Measurements from ENCODE around the gene GPR33. TPM values are rescaled to one million over a fixed set of nuclear protein-coding genes. Genes with fewer than 3 reads are reported as not detected.

Gene GPR33
- total RNA-seq, 4 donors from 2014 or later: not detected

GRCh38 chr14:31461545-31461944 is 26.3 kb downstream of the GPR33 start:
- Histone ChIP-seq H3K4me3 (no peak overlapping the region), H3K27me3 (no peaks in the 10 kb centered on the region), H3K27ac (no peak overlapping the region), H3K36me3 (no peaks in the 10 kb centered on the region), H3K4me1 (peaks cover 0 to under 1% (median 0%) of the 10 kb centered on the region in 4 donors), H3K9me3 (no peaks in the 10 kb centered on the region)
- DNase-seq: no peak
- no peak for TF ChIP-seq POLR2A (IDR thresholded peaks at IDR 0.05)
- TF ChIP-seq, protein P1, sequence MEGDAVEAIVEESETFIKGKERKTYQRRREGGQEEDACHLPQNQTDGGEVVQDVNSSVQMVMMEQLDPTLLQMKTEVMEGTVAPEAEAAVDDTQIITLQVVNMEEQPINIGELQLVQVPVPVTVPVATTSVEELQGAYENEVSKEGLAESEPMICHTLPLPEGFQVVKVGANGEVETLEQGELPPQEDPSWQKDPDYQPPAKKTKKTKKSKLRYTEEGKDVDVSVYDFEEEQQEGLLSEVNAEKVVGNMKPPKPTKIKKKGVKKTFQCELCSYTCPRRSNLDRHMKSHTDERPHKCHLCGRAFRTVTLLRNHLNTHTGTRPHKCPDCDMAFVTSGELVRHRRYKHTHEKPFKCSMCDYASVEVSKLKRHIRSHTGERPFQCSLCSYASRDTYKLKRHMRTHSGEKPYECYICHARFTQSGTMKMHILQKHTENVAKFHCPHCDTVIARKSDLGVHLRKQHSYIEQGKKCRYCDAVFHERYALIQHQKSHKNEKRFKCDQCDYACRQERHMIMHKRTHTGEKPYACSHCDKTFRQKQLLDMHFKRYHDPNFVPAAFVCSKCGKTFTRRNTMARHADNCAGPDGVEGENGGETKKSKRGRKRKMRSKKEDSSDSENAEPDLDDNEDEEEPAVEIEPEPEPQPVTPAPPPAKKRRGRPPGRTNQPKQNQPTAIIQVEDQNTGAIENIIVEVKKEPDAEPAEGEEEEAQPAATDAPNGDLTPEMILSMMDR (IDR thresholded peaks at IDR 0.05): no peak

- no peak for DNase-seq
- H3K9me3 ChIP-seq: no peaks in the 10 kb centered on the region
- no peaks in the 10 kb centered on the region for H3K27me3 ChIP-seq
- H3K27ac ChIP-seq: peak overlapping the region; percentile 76 to 89 (median 86)
- no peaks in the 10 kb centered on the region for H3K36me3 ChIP-seq
- TF ChIP-seq, protein P1 (IDR thresholded peaks at IDR 0.05): no peak
- no peak for TF ChIP-seq POLR2A (IDR thresholded peaks at IDR 0.05)
- peak overlapping the region; percentile 69 to 77 (median 74) for H3K4me3 ChIP-seq
- peaks cover 0 to 5% (median 2%) of the 10 kb centered on the region in 4 donors for H3K4me1 ChIP-seq
These were observed 29.9 kb downstream of the GPR33 start for GRCh38 chr14:31457665-31458659.

- Histone ChIP-seq H3K4me1 (peaks cover 0 to 5% (median 2%) of the 10 kb centered on the region in 4 donors), H3K9me3 (no peaks in the 10 kb centered on the region), H3K4me3 (peak within 1 kb of the TSS; percentile 69 to 77 (median 74)), H3K27me3 (no peaks in the 10 kb centered on the region), H3K36me3 (peaks cover 0 to under 1% (median 0%) of the 10 kb centered on the region in 3 donors), H3K27ac (peak within 1 kb of the TSS; percentile 76 to 89 (median 86))
- TF ChIP-seq, protein P1 (IDR thresholded peaks at IDR 0.05): no peak
- TF ChIP-seq POLR2A (IDR thresholded peaks at IDR 0.05): peak; percentile 53 to 73
- peak; percentile 92 to 97 (median 96) for DNase-seq
These were observed 30.8 kb downstream of the GPR33 start, which contains the start of gene DTD2 for GRCh38 chr14:31456841-31457664. TSS of gene DTD2 (minus strand) at chr14:31457506. CDS start at chr14:31457393, 113 bp downstream.

- no peak for TF ChIP-seq POLR2A (IDR thresholded peaks at IDR 0.05)
- TF ChIP-seq, protein P1 (IDR thresholded peaks at IDR 0.05): peak in 5 of 6 experiments; percentile 19 to 59 (median 52)
- Histone ChIP-seq H3K36me3 (peaks cover 0 to 12% (median 0%) of the 10 kb centered on the region in 3 donors), H3K9me3 (no peaks in the 10 kb centered on the region), H3K4me3 (no peak overlapping the region), H3K4me1 (no peaks in the 10 kb centered on the region), H3K27ac (no peak overlapping the region), H3K27me3 (no peaks in the 10 kb centered on the region)
- no peak for DNase-seq
These were observed 37.7 kb downstream of the GPR33 start for GRCh38 chr14:31449971-31450610.

GRCh38 chr14:31449136-31449535 is 38.7 kb downstream of the GPR33 start:
- DNase-seq: no peak
- H3K27ac ChIP-seq: no peak overlapping the region
- H3K36me3 ChIP-seq: peaks cover 0 to 12% (median 0%) of the 10 kb centered on the region in 3 donors
- H3K4me3 ChIP-seq: no peak overlapping the region
- no peaks in the 10 kb centered on the region for H3K27me3 ChIP-seq
- H3K9me3 ChIP-seq: no peaks in the 10 kb centered on the region
- TF ChIP-seq, protein P1 (IDR thresholded peaks at IDR 0.05): no peak
- TF ChIP-seq POLR2A (IDR thresholded peaks at IDR 0.05): no peak
- no peaks in the 10 kb centered on the region for H3K4me1 ChIP-seq
